ENCODE measurements around the gene GAPVD1. TPM values are rescaled to one million over a fixed set of nuclear protein-coding genes. Genes with fewer than 3 reads are reported as not detected.

GAPVD1 gene
- total and polyA plus RNA-seq, 2 of the 13 experiments (the other 11 are each of a cell fraction or from before 2014, with no cell fraction given): 11.1 to 33.2 TPM

DNA sequence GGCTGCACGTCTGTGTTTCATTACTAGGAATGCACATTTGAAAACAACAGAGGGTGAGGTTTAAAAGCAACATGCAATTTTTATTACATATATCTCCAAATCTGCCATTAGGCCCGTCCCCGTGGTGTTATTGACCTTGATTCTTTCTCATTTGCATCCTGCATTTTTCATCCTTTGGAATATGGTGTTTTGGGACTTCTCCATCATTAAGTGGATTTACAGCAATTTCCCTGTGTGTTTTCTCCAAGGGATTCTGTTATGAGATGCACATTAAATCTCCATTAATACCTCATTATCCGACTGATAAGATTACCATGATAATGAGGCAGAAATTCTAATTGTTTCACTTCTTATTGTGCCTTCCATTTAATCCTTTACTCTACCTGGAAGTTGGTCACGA is 117.6 kb downstream of the GAPVD1 start:
- H3K9ac ChIP-seq (ENCODE audit: insufficient read depth, low read depth, low read length): no peak overlapping the region
- ATAC-seq (no peak), FAIRE-seq (no peak), DNase-seq (ENCODE audit: low spot score) (no peak)
- no peak overlapping the region for H3K27ac ChIP-seq (ENCODE audit: extremely low read length, insufficient read depth, low read length)
- H2AFZ ChIP-seq (ENCODE audit: low read length): peak overlapping the region; percentile 75
- H3K9me3 ChIP-seq (ENCODE audit: low read length): no peaks in the 10 kb centered on the region
- H3K36me3 ChIP-seq (replicated peaks in 1 of 2; ENCODE audit: control insufficient read depth in 1 of 2, insufficient read depth in 2 of 2, low read length in 2 of 2): no peaks in the 10 kb centered on the region
- peak overlapping the region; percentile 15 to 39 (median 22); a peak in 4 of 6 replicates for H3K4me3 ChIP-seq (replicated peaks in 1 of 3; ENCODE audit: insufficient read depth in 1 of 3, low read depth in 2 of 3, low read length in 3 of 3)
- BruUV-seq (replicated peaks): no TSS peak
- H3K27me3 ChIP-seq (ENCODE audit: control insufficient read depth in 1 of 2, insufficient read depth in 2 of 2, low read length in 2 of 2): peaks cover 2 to 22% of the 10 kb centered on the region in 2 experiments; a peak in 3 of 5 replicates
- peaks cover 67% of the 10 kb centered on the region for H3K4me1 ChIP-seq (ENCODE audit: insufficient read depth, low read length)
- no peaks in the 10 kb centered on the region for H3K79me2 ChIP-seq (ENCODE audit: insufficient read depth, low read length)
- intact Hi-C loops (cut with micrococcal nuclease; ENCODE audit: unreplicated experiment) (loop anchor here (10.0 kb wide), 1 partner anchor 604 kb away; the partner anchor contains the start of genes NR6A1 and OLFML2A), in situ Hi-C loops (cut with HindIII; ENCODE audit: extremely low pct_ligation_motif_present, low pct_unique_long_range_greater_than_20kb) (loop anchor here (10.0 kb wide), 1 partner anchor 604 kb away; the partner anchor contains the start of genes NR6A1 and OLFML2A)
- no peaks in the 10 kb centered on the region for H4K20me1 ChIP-seq (ENCODE audit: insufficient read depth, low read length)
- ChIA-PET POLR2A (no interaction called here), CTCF (ENCODE audit: low intra/inter-chr PET ratio, low total read pairs) (no interaction called here)
- peak overlapping the region; percentile 78 for H3K4me2 ChIP-seq (ENCODE audit: low read depth, low read length)
- WGBS (ENCODE audit: low lambda C conversion rate): 65% methylated on average over 5 of the region's 5 CpGs
- TF ChIP-seq, protein P1, sequence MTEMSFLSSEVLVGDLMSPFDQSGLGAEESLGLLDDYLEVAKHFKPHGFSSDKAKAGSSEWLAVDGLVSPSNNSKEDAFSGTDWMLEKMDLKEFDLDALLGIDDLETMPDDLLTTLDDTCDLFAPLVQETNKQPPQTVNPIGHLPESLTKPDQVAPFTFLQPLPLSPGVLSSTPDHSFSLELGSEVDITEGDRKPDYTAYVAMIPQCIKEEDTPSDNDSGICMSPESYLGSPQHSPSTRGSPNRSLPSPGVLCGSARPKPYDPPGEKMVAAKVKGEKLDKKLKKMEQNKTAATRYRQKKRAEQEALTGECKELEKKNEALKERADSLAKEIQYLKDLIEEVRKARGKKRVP (CRISPR knock-in tag; IDR thresholded peaks at IDR 0.05): no peak
- no peak for TF ChIP-seq GATA4 (IDR thresholded peaks at IDR 0.05; ENCODE audit: borderline replicate concordance, low read depth)
- no peak for TF ChIP-seq KIAA2018 (CRISPR knock-in tag; IDR thresholded peaks at IDR 0.05; ENCODE audit: borderline replicate concordance)
- TF ChIP-seq, protein P2, sequence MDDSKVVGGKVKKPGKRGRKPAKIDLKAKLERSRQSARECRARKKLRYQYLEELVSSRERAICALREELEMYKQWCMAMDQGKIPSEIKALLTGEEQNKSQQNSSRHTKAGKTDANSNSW (CRISPR knock-in tag; IDR thresholded peaks at IDR 0.05; ENCODE audit: borderline replicate concordance): no peak
- no peak for TF ChIP-seq JUND (CRISPR knock-in tag; IDR thresholded peaks at IDR 0.05)
- no peak for TF ChIP-seq CBX2 (IDR thresholded peaks at IDR 0.05; ENCODE audit: low read depth, low read length)
- no peak for TF ChIP-seq CBX2 (CRISPR knock-in tag; IDR thresholded peaks at IDR 0.05; ENCODE audit: low read depth)
- no peak for TF ChIP-seq SYNCRIP (IDR thresholded peaks at IDR 0.05; ENCODE audit: insufficient read depth, low read depth, low read length)
- TF ChIP-seq, protein P3, sequence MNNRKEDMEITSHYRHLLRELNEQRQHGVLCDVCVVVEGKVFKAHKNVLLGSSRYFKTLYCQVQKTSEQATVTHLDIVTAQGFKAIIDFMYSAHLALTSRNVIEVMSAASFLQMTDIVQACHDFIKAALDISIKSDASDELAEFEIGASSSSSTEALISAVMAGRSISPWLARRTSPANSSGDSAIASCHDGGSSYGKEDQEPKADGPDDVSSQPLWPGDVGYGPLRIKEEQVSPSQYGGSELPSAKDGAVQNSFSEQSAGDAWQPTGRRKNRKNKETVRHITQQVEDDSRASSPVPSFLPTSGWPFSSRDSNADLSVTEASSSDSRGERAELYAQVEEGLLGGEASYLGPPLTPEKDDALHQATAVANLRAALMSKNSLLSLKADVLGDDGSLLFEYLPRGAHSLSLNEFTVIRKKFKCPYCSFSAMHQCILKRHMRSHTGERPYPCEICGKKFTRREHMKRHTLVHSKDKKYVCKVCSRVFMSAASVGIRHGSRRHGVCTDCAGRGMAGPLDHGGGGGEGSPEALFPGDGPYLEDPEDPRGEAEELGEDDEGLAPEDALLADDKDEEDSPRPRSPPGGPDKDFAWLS (CRISPR knock-in tag; IDR thresholded peaks at IDR 0.05; ENCODE audit: borderline replicate concordance): no peak
- TF ChIP-seq SKI (IDR thresholded peaks at IDR 0.05; ENCODE audit: partially characterized antibody): no peak
- TF ChIP-seq ZNF101 (CRISPR knock-in tag; IDR thresholded peaks at IDR 0.05; ENCODE audit: borderline replicate concordance, low read depth): no peak
- no peak for TF ChIP-seq HOXA7 (CRISPR knock-in tag; IDR thresholded peaks at IDR 0.05)
- TF ChIP-seq MYNN (CRISPR knock-in tag; IDR thresholded peaks at IDR 0.05; ENCODE audit: low read depth): no peak
- no peak for TF ChIP-seq SSRP1 (CRISPR knock-in tag; IDR thresholded peaks at IDR 0.05)
